Dermis blood vessel endothelial cell (primary cell): Measurements from ENCODE around the gene CALCR. TPM values are rescaled to one million over a fixed set of nuclear protein-coding genes. Genes with fewer than 3 reads are reported as not detected.

ENCODE experiments used
- DNase-seq: peaks from one replicate; pipeline ENCODE4 v3.0.0; 2010
- total RNA-seq: library from RNA; depleted of rRNA; stranded (reverse); fragments of >200 nt; gene quantifications from 2 replicates; pipeline ENCODE4 v1.2.3, GENCODE V29; 2014

The CALCR gene
- total RNA-seq, 1 donor from 2014 or later = not detected

DNA sequence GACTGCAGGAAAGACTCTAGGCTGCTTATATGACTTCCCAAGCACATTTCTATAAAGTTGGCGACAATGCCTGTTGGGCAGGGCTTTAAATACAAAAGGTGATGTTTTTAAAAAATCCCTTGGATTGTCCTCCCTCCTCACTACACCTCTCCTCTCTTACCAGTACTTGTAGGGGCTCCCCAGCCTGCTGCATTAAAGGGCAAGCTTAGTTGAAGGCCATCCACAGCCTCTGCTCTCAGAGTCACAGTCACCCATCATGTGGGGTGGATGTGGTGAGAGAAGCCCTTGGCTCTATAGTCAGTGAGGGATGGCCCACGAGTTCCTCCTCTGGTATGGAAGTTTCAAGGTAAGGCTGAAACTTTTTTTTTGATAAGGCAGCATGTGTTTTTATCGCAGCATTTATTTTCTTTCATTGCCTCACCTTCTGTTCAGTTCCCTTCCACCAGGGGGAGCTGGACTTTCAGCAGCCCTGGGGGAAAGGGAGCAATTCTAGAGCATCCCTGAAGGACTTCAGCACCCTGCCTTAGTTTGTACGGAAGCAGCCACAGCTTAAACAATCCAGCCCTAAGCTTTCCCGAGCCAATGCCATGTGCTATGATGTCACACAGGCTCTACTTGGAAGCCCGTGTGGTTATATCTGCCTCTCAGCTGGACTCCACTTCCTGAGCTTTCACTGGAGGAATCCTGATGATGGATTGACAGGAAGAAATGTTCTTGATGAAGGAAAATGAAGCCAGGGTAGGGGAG lies 131.9 kb downstream of the CALCR start:
- peak; percentile 60 for DNase-seq

GRCh38 chr7:93435791-93436190 lies 138.7 kb downstream of the CALCR start:
- DNase-seq = no peak

DNA sequence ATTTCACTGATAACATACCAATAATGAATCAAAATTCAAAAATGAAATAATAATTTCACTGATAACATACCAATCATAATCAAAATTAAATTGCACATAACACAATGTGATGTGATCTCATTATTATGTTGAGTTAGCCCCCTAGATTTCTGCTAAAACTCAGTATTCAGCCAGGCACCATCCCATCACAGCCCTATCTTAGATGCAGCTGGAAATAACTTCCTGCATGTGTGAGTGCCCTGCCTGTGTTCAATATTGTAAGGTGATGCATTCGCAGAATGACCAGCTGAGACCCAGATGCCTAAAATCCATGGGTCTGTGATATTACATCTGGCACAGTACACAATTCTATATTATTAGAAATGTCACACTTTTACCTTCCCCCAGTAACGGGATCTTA lies 142.4 kb downstream of the CALCR start:
- no peak for DNase-seq

- no peak for DNase-seq
These were observed 143.5 kb downstream of the CALCR start for GRCh38 chr7:93430917-93431588.

DNA sequence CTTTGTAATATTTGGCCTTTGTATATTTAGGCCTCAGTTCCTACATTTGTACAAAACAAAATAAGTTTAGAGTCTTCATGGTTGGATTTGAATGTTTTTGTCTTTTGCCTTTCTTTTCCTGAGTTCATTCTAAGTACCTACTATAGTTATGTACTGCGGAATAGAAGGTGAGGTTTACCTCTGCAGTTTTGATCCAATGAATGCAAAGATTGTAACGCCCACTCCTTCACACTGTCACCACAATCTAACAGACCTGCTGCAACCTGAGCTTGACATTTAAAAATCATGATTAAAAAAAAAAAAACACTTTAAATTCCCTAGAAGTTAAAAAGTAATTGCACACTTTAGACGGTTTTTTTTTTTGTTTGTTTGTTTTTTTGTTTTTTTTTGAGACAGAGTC lies 145.0 kb downstream of the CALCR start:
- DNase-seq = no peak

DNA sequence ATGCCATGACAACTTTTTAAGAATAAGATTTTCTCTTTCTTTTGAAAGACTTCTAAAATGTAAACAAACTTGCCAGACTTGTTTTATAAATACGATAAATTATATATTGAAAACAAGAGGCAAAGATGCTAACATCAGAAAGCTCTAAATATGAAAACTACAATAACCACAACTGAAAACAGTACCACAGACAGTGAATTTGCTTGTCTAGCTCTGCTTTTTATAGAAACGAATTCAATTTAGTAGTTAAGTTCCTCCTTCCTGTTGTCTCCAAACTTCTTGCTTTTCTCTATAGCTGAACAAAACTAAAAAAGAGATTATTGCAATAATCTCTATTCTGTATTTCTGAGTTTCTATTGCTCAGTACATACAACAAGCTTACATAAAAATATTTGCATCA lies 147.4 kb downstream of the CALCR start:
- no peak for DNase-seq

GRCh38 chr7:93426155-93426696 lies 148.3 kb downstream of the CALCR start:
- no peak for DNase-seq

DNA sequence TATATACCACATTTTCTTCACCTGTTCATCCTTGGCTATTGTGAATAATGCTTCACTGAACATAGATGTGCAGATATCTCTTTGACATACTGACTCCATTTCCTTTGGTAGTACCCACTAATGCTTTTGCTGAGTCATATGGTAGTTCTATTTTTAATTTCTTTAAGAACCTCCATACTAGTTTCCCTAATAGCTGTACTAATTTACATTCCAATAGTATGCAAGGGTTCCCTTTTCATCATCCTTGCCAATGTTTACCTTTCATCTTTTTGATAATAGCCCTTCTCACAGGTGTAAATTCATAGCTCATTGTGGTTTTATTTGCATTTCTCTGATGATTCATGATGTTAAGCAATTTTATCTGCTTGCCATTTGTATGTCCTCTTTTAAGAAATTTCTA lies 159.9 kb downstream of the CALCR start:
- no peak for DNase-seq

DNA sequence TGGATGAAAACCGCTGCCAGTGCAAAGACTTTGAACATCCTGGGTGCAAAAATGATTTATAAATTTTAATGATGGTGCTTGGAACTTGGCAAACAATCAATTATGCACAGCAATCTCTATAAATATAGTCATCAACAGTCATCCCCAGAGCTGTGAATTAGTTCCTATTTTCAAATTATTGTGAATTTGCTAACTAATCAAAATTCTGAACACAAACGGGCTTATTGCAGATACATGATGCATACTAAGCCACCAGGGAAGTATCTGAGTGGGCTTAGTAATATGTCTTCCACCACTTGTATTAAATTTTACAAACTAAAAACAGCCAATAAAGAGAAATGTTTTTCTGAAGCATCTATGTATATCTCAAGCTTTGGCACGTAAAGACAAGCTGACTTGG lies 165.2 kb downstream of the CALCR start:
- no peak for DNase-seq

DNA sequence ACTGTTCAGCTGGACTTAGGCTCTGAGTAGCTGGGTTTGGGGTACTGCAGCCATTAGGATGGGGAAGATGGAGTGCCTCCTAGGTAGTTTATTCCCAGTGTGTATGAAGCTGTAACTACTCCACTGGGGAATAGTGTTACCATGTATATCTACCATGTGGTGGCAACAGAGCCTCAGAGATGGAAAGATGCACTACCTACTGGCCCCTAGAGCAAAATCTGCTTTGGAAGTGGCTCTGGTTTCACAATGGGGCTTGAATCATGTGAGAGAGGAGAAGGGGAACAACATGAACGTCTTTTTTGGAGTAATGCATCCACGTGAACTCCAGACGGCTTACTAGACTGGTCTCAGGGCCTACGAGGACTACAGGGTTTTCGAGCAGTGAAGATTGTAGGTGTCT lies 167.3 kb downstream of the CALCR start:
- no peak for DNase-seq

GRCh38 chr7:93402944-93403343 lies 171.6 kb downstream of the CALCR start:
- no peak for DNase-seq

GRCh38 chr7:93399642-93400041 lies 174.9 kb downstream of the CALCR start:
- DNase-seq = no peak

DNA sequence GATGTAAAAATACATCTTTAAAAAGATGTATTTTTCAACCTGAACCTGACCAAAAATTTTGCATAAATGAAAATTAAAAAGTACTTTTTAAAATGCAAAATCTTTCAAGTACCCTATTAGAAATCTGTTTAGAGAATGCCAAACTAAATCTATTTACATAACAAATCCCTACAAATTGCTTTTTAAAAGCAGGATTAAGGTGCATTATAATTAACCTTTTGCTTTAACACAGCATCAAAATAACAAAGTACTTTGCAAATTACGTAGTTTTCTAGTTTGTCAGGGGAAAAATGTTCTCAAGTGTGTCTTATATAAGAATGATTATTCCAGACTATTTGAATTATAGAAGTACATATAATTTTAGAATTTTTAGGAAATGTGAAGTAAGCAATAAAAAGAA lies 181.5 kb downstream of the CALCR start:
- no peak for DNase-seq

- no peak for DNase-seq
These were observed 183.9 kb downstream of the CALCR start for GRCh38 chr7:93390660-93391059.

- no peak for DNase-seq
These were observed 192.2 kb downstream of the CALCR start for GRCh38 chr7:93382362-93382761.

GRCh38 chr7:93378131-93378760 lies 196.3 kb downstream of the CALCR start:
- no peak for DNase-seq

GRCh38 chr7:93375603-93376002 lies 198.9 kb downstream of the CALCR start:
- DNase-seq = no peak
